Suprapubic skin (tissue), 4 donors: ENCODE data around the gene TBX5.

ENCODE experiments used
- CTCF ChIP-seq, 2 donors: fragments of 200-600 bp in 1 of 2; fragments of 450-650 bp in 1 of 2; sonication (generic) in 1 of 2; IDR thresholded peaks; one replicate each; pipeline ENCODE4 v1.5.1; 2016 to 2019; ENCODE audit warnings: antibody characterized with exemption in 2 of 2, mild to moderate bottlenecking in 1 of 2, moderate library complexity in 1 of 2
- EP300 ChIP-seq: sonication (generic); formaldehyde crosslinking; IDR thresholded peaks from one replicate; pipeline ENCODE4 v1.6.1; 2017; ENCODE audit warnings: antibody characterized with exemption
- POLR2A ChIP-seq, 2 donors: fragments of 450-650 bp; IDR thresholded peaks; one replicate each; pipeline ENCODE4 v1.6.1; 2017; ENCODE audit warnings: antibody characterized with exemption in 2 of 2, mild to moderate bottlenecking in 2 of 2, moderate library complexity in 2 of 2
- POLR2AphosphoS5 ChIP-seq, 3 donors: sonication (generic); formaldehyde crosslinking; IDR thresholded peaks; one replicate each; pipeline ENCODE4 v1.6.1; 2017; ENCODE audit warnings: antibody characterized with exemption in 3 of 3

- TF ChIP-seq CTCF (IDR thresholded peaks at IDR 0.05) (no peak), POLR2A (IDR thresholded peaks at IDR 0.05) (no peak), POLR2AphosphoS5 (IDR thresholded peaks at IDR 0.05) (no peak), EP300 (no peak)
Measured at GRCh38 chr12:114420182-114420943, 14.4 kb upstream of the TBX5 start.
